Ishikawa (cell line): Measurements from ENCODE around the gene LINGO4.

ENCODE experiments used
- EGR1 ChIP-seq: IDR thresholded peaks from 2 replicates; pipeline ENCODE4 v1.6.1; 2012
- EP300 ChIP-seq: IDR thresholded peaks from 2 replicates; pipeline ENCODE4 v1.6.1; 2012; ENCODE audit warnings: borderline replicate concordance
- RAD21 ChIP-seq: IDR thresholded peaks from 2 replicates; pipeline ENCODE4 v1.6.1; 2012; ENCODE audit warnings: low read depth
- TAF1 ChIP-seq: IDR thresholded peaks from 2 replicates; pipeline ENCODE4 v1.6.1; 2012; ENCODE audit warnings: low read depth, mild to moderate bottlenecking
- TEAD4 ChIP-seq: IDR thresholded peaks from 2 replicates; pipeline ENCODE4 v1.6.1; 2012
- YY1 ChIP-seq: IDR thresholded peaks from 2 replicates; pipeline ENCODE4 v1.6.1; 2012; ENCODE audit warnings: low read depth
- TF ChIP-seq, protein P1 (sequence below): IDR thresholded peaks from 2 replicates; pipeline ENCODE4 v1.6.1; 2012

DNA sequence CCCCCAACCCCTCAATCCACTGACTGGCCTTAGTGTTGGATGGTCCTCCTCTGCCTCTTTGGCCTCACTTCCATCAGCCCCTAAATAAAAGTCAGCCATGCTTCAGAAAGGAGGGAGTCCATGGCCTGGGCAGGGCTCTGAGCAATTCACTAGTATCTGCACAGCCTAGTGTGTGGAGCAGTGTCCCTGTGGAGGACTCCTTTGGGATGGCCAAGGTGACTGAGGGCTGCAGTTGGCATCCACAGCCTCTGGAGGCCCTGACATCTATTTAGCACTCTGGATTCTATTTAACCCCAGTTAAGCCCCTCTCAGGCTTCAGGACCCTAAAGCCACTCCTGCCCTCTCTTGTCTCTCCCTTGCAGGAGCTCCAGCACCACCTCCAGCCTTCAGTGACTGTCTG, 44.7 kb upstream of the LINGO4 start:
- no peak for TF ChIP-seq TAF1
- no peak for TF ChIP-seq EGR1
- no peak for TF ChIP-seq RAD21
- no peak for TF ChIP-seq TEAD4
- TF ChIP-seq, protein P1, sequence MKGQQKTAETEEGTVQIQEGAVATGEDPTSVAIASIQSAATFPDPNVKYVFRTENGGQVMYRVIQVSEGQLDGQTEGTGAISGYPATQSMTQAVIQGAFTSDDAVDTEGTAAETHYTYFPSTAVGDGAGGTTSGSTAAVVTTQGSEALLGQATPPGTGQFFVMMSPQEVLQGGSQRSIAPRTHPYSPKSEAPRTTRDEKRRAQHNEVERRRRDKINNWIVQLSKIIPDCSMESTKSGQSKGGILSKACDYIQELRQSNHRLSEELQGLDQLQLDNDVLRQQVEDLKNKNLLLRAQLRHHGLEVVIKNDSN = no peak
- no peak for TF ChIP-seq YY1
- no peak for TF ChIP-seq EP300
